GM12878 (cell line): Measurements from ENCODE around the gene LPGAT1. TPM values are rescaled to one million over a fixed set of nuclear protein-coding genes. Genes with fewer than 3 reads are reported as not detected.

ENCODE experiments used
- ATAC-seq: fragments of 200-7000 bp; cut with Tn5 transposase; 3 replicates; pipeline ENCODE4 v1.9.1; 2020; ENCODE audit warnings: mild to moderate bottlenecking, moderate library complexity
- BruUV-seq: library from RNA; stranded (reverse); fragments of 400-500 nt; replicated peaks from 2 replicates; lab custom pipeline; 2021; lab: Mats Ljungman, UMichigan
- CTCF ChIA-PET: fragments of 300-600 bp; sonication (Branson Sonifier 250); formaldehyde crosslinking; extraction: SDS; loops from one replicate; lab custom pipeline; 2021; ENCODE audit warnings: inconsistent platforms; lab: Yijun Ruan, JAX
- POLR2A ChIA-PET: fragments of 350-600 bp; formaldehyde crosslinking; extraction: SDS; loops from one replicate; lab custom pipeline; 2021; ENCODE audit warnings: inconsistent platforms; lab: Charles Lee
- RAD21 ChIA-PET: fragments of 300-600 bp; sonication (Branson Sonifier 250); formaldehyde crosslinking; loops from one replicate; lab custom pipeline; 2023; ENCODE audit warnings: antibody characterized with exemption; ENCODE audit not compliant: unreplicated experiment; lab: Charles Lee
- SMC1A ChIA-PET: fragments of 300-600 bp; sonication (Branson Sonifier 250); formaldehyde crosslinking; loops from one replicate; lab custom pipeline; 2023; ENCODE audit not compliant: unreplicated experiment, uncharacterized antibody; lab: Charles Lee
- DNase-seq: peaks from one replicate; pipeline ENCODE4 v3.0.0-alpha.2; 2011; ENCODE audit warnings: low read depth, low spot score
- FAIRE-seq: peaks from 3 replicates; lab custom pipeline; 2011; peaks lifted over from hg19 to GRCh38; lab: Jason Lieb, UNC
- H2AFZ ChIP-seq: 2 replicates; pipeline ENCODE4 v1.6.0; 2011; ENCODE audit warnings: low read depth, low read length, control low read depth; ENCODE audit not compliant: control insufficient read depth
- H3K27ac ChIP-seq: 2 replicates; pipeline ENCODE4 v1.5.1; 2011; ENCODE audit warnings: control low read depth; ENCODE audit not compliant: control insufficient read depth, insufficient read depth
- H3K27me3 ChIP-seq, 2 experiments: replicated peaks in 1 of 2; 2 replicates each; pipeline versions ENCODE4 v1.6.0 to v1.6.1; 2011; ENCODE audit warnings: low read length in 1 of 2; ENCODE audit not compliant: control insufficient read depth in 2 of 2, insufficient read depth in 2 of 2
- H3K36me3 ChIP-seq, 2 experiments: 2 replicates each; pipeline ENCODE4 v1.5.1; 2011; ENCODE audit warnings: low read length in 1 of 2; ENCODE audit not compliant: control insufficient read depth in 2 of 2, insufficient read depth in 2 of 2
- H3K4me1 ChIP-seq: 2 replicates; pipeline ENCODE4 v1.6.1; 2011; ENCODE audit warnings: mild to moderate bottlenecking, low read length, moderate library complexity, mixed read lengths; ENCODE audit not compliant: control insufficient read depth, insufficient read depth
- H3K4me2 ChIP-seq: 2 replicates; pipeline ENCODE4 v1.6.0; 2011; ENCODE audit warnings: control low read depth; ENCODE audit not compliant: control insufficient read depth, insufficient read depth
- H3K4me3 ChIP-seq: fragments of 200-600 bp; sonication (generic); 2 replicates; pipeline ENCODE4 v1.5.1; 2016
- H3K79me2 ChIP-seq: 2 replicates; pipeline ENCODE4 v1.6.0; 2011; ENCODE audit warnings: low read length; ENCODE audit not compliant: control insufficient read depth, insufficient read depth
- H3K9ac ChIP-seq: 2 replicates; pipeline ENCODE4 v1.8.0; 2011; ENCODE audit warnings: low read length, control low read depth, mixed read lengths; ENCODE audit not compliant: control insufficient read depth, insufficient read depth
- H3K9me3 ChIP-seq: replicated peaks from 3 replicates; pipeline ENCODE4 v1.5.1; 2011; ENCODE audit warnings: mild to moderate bottlenecking, low read length; ENCODE audit not compliant: control insufficient read depth, insufficient read depth
- H4K20me1 ChIP-seq: 2 replicates; pipeline ENCODE4 v1.6.0; 2011; ENCODE audit not compliant: control insufficient read depth, insufficient read depth
- NR2F1 ChIP-seq: fragments of 450-650 bp; conservative IDR thresholded peaks from 2 replicates; pipeline ENCODE4 v1.6.1; 2017; ENCODE audit warnings: mild to moderate bottlenecking
- NRF1 ChIP-seq: conservative IDR thresholded peaks from 2 replicates; pipeline ENCODE4 v1.6.1; 2011; ENCODE audit warnings: mild to moderate bottlenecking, low read depth, low read length, improper control_type of control experiment
- TCF3 ChIP-seq: IDR thresholded peaks from 2 replicates; pipeline ENCODE4 v1.6.1; 2012; ENCODE audit warnings: low read depth, mild to moderate bottlenecking, low read length, borderline replicate concordance; ENCODE audit not compliant: insufficient read depth
- WGBS: methylation state at CpG from one replicate; pipeline ENCODE4 v1.1.6; 2016; ENCODE audit warnings: low lambda C conversion rate; ENCODE audit not compliant: insufficient replicate concordance, insufficient coverage; ENCODE audit errors: missing lambda C conversion rate; 5-methylcytosine and 5-hydroxymethylcytosine counted together
- in situ Hi-C: fragments of 300-500 bp; cut with MboI; formaldehyde crosslinking; loops from 9 replicates; pipeline ENCODE4 v1.14.3; 2018; ENCODE audit warnings: mixed read lengths
- intact Hi-C: fragments of 100-400 bp; cut with micrococcal nuclease; formaldehyde crosslinking; loops from one replicate; pipeline ENCODE4 v1.14.2; 2022; ENCODE audit not compliant: unreplicated experiment
- polyA plus RNA-seq, 11 experiments: library from polyadenylated mRNA; depleted of rRNA in 4 of 11; unstranded in 6 of 11; stranded (reverse) in 5 of 11; fragments of >200 nt; fragmentation: Nextera tagmentation in 4 of 11; fragmentation: Illumina TruSeq in 1 of 11; extraction: Ambion mirVana in 4 of 11; extraction: Trizol in 1 of 11; gene quantifications; 1 replicate in 1 of 11; 2 replicates in 10 of 11; pipeline versions ENCODE4 v1.2.1 to v1.2.3, GENCODE V29; 2011 to 2016; ENCODE audit warnings: inconsistent platforms in 2 of 11, missing spikeins in 2 of 11, low read depth in 1 of 11
- total RNA-seq, 4 experiments: library from RNA; depleted of rRNA in 3 of 4; stranded (reverse); fragments of >200 nt in 3 of 4; fragmentation: Illumina TruSeq in 1 of 4; extraction: Trizol in 1 of 4; gene quantifications; 2 replicates each; pipeline versions ENCODE4 v1.2.1 to v1.2.3, GENCODE V29; 2013 to 2021
- TF ChIP-seq, protein P1 (sequence below): fragments of 450-650 bp; IDR thresholded peaks from 2 replicates; pipeline ENCODE4 v1.6.1; 2017; ENCODE audit warnings: antibody characterized with exemption, mild to moderate bottlenecking, moderate library complexity

Gene LPGAT1
- total and polyA plus RNA-seq, 10 of the 15 experiments (the other 5 are each of a cell fraction or from before 2014, with no cell fraction given): 5.8 to 40.6 (median 19.2) TPM

GRCh38 chr1:211741788-211742187 is 88.8 kb downstream of the LPGAT1 start:
- Histone ChIP-seq H3K9ac (no peak overlapping the region), H4K20me1 (no peaks in the 10 kb centered on the region), H2AFZ (no peak overlapping the region), H3K4me3 (no peak overlapping the region), H3K4me1 (peaks cover 24% of the 10 kb centered on the region), H3K9me3 (no peaks in the 10 kb centered on the region), H3K79me2 (no peaks in the 10 kb centered on the region), H3K36me3 (no peaks in the 10 kb centered on the region), H3K27me3 (no peaks in the 10 kb centered on the region), H3K4me2 (no peak overlapping the region), H3K27ac (no peak overlapping the region)
- CTCF ChIA-PET: interaction anchor here (0.5 to 6.2 kb wide), 7 partner anchors 11 to 1360 kb away, joined by 3 to 46 read pairs (median 3); partner anchors contain the start of gene INTS7
- RAD21 ChIA-PET: interaction anchor here (0.6 to 1.2 kb wide), 3 partner anchors 43 to 292 kb away, joined by 3 to 4 read pairs (median 3); no protein-coding TSS in a partner anchor
- WGBS: 98% methylated on average over 3 of the region's 3 CpGs
- TF ChIP-seq NR2F1 (no peak), NRF1 (no peak), TCF3 (no peak)
- TF ChIP-seq, protein P1, sequence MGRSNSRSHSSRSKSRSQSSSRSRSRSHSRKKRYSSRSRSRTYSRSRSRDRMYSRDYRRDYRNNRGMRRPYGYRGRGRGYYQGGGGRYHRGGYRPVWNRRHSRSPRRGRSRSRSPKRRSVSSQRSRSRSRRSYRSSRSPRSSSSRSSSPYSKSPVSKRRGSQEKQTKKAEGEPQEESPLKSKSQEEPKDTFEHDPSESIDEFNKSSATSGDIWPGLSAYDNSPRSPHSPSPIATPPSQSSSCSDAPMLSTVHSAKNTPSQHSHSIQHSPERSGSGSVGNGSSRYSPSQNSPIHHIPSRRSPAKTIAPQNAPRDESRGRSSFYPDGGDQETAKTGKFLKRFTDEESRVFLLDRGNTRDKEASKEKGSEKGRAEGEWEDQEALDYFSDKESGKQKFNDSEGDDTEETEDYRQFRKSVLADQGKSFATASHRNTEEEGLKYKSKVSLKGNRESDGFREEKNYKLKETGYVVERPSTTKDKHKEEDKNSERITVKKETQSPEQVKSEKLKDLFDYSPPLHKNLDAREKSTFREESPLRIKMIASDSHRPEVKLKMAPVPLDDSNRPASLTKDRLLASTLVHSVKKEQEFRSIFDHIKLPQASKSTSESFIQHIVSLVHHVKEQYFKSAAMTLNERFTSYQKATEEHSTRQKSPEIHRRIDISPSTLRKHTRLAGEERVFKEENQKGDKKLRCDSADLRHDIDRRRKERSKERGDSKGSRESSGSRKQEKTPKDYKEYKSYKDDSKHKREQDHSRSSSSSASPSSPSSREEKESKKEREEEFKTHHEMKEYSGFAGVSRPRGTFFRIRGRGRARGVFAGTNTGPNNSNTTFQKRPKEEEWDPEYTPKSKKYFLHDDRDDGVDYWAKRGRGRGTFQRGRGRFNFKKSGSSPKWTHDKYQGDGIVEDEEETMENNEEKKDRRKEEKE: no peak
- DNase-seq (no peak), FAIRE-seq (no peak), ATAC-seq (no peak)
- POLR2A ChIA-PET: interaction anchor here (0.8 to 1.9 kb wide), 4 partner anchors 15 to 87 kb away, joined by 3 to 5 read pairs (median 3); no protein-coding TSS in a partner anchor
- BruUV-seq: no TSS peak
- intact Hi-C loops (loop anchor here (5.0 kb wide), 1 partner anchor 44 kb away; no protein-coding TSS in a partner anchor), in situ Hi-C loops (no loop called here)
- SMC1A ChIA-PET: interaction anchor here (0.6 to 2.2 kb wide), 12 partner anchors 11 to 222 kb away, joined by 3 to 8 read pairs (median 4); no protein-coding TSS in a partner anchor
